SK-N-MC (cell line): ENCODE measurements around the gene CORT.
"Not testable (repeated sequence)": the region's sequence is repeated elsewhere in the genome, so short reads cannot be mapped to it uniquely, and the experiment has no call there.

Source experiments
- DNase-seq: peaks from one replicate; pipeline ENCODE4 v3.0.0-alpha.2; 2011; ENCODE audit warnings: low read depth, low spot score
- H3K27ac ChIP-seq: fragments of 200-600 bp; sonication (generic); 2 replicates; pipeline ENCODE4 v1.5.1; 2016; ENCODE audit warnings: mixed run types
- H3K36me3 ChIP-seq: fragments of 200-600 bp; sonication (generic); 2 replicates; pipeline ENCODE4 v1.6.1; 2017; ENCODE audit warnings: antibody characterized with exemption, low read length, mixed read lengths; ENCODE audit not compliant: insufficient read depth
- H3K4me3 ChIP-seq: fragments of 200-600 bp; sonication (generic); 2 replicates; pipeline ENCODE4 v1.5.1; 2016
- H3K9ac ChIP-seq: fragments of 200-600 bp; sonication (generic); 2 replicates; pipeline ENCODE4 v1.8.0; 2017; ENCODE audit warnings: mixed run types, mixed read lengths; ENCODE audit not compliant: insufficient read length
- H3K9me3 ChIP-seq: fragments of 200-600 bp; sonication (generic); 2 replicates; pipeline ENCODE4 v1.6.1; 2017; ENCODE audit warnings: low read depth, mild to moderate bottlenecking, antibody characterized with exemption, low read length, moderate library complexity, mixed read lengths
- EZH2 ChIP-seq: fragments of 200-600 bp; sonication (generic); IDR thresholded peaks from one replicate; pipeline ENCODE4 v1.6.1; 2017; ENCODE audit warnings: antibody characterized with exemption
- FOXP2 ChIP-seq: optimal IDR thresholded peaks from 2 replicates; pipeline ENCODE3; 2011; ENCODE audit warnings: mild to moderate bottlenecking, moderate library complexity; ENCODE audit not compliant: insufficient read depth; ENCODE audit errors: extremely low read length, control extremely low read depth
- POLR2AphosphoS5 ChIP-seq: IDR thresholded peaks from 2 replicates; pipeline ENCODE4 v1.6.1; 2012; ENCODE audit warnings: mild to moderate bottlenecking, low read depth, low read length, borderline replicate concordance

Gene CORT

DNA sequence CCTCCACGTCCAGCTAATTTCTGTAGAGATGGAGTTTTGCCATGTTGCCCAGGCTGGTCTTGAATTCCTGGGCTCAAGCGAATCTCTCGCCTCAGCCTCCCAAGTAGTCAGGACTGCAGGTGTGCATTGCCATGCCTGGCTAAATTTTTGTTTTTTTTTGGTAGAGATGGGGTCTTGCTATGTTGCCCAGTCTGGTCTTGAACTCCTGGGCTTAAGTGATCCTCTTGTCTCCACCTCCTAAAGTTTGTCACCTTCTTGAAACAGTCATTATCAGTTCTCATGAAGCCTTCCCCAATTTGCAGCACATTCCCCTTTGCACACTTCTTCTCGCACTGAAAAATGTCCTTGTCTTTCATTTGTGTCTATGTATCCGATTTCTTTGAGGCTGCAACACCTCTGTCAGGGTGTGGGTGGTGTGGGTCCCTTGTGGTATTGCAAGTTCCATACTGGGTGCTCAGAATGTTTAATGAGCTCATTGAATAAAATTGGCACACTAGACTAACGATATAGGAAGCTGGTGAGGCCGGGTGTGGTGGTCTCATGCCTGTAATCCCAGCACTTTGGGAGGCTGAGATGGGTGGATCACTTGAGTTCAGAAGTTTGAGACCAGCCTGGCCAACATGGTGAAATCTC, 2.9 kb upstream of the CORT start:
- H3K27ac ChIP-seq = no peak overlapping the region
- no peak overlapping the region for H3K4me3 ChIP-seq
- DNase-seq = no peak
- no peaks in the 10 kb centered on the region for H3K9me3 ChIP-seq
- no peak overlapping the region for H3K9ac ChIP-seq
- TF ChIP-seq EZH2 = no peak
- TF ChIP-seq POLR2AphosphoS5 = no peak
- TF ChIP-seq FOXP2 = no peak
- no peaks in the 10 kb centered on the region for H3K36me3 ChIP-seq

DNA sequence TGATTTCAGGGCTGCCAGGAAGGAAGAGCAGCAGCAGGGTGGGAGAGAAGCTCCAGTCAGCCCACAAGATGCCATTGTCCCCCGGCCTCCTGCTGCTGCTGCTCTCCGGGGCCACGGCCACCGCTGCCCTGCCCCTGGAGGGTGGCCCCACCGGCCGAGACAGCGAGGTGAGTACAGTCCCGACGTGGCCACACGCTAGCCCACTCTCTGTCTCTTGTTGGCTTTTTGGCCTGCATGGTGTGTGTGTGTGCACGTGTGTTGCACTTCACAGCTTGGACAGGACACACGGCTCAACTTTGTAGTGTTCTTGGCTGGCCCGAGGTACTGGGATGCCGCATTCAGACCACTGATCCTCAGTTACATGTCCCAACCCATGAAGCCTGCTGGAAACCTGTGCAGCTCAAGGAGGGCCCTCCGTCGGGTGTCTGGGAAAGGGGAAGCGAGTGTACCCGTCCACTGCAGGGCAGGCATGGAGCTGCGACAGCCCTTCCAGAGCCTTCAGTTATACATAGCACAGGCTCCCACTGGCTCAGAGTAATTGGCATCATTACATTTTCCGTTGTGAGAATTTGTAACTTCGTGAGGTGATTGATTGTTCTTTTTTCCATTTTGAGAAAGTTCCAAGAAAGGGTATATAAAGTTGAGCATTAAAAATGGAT, 454 bp downstream of the CORT start:
- TF ChIP-seq POLR2AphosphoS5 (no peak), EZH2 (no peak), FOXP2 (no peak)
- DNase-seq = no peak
- H3K4me3 ChIP-seq = peak overlapping the region; percentile 79; the same call in 1 of the 2 replicates
- no peaks in the 10 kb centered on the region for H3K36me3 ChIP-seq
- peak overlapping the region; percentile 94 for H3K27ac ChIP-seq
- no peak overlapping the region for H3K9ac ChIP-seq
- no peaks in the 10 kb centered on the region for H3K9me3 ChIP-seq

DNA sequence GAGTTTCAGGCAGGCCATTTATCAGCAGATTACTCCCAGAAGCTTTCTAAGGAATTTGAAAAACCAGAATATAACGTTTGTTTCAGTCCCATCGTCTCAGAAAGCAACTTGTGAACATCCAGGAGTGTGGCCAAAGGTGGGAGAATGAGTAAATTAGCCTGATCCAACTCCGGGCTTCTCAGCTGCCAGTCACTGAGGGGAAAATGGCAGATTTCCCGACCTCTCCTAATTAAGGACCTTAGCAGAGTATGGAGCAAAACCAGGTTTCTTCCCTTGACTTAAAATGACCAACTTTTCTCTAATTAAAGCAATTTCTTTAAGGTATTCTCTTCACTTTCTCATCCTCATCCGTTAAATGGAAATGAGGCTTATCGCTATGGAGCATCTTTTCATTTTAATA, 1.0 kb downstream of the CORT start:
- peak overlapping the region; percentile 94 for H3K27ac ChIP-seq
- peak overlapping the region; percentile 79 for H3K4me3 ChIP-seq
- no peaks in the 10 kb centered on the region for H3K36me3 ChIP-seq
- no peak for DNase-seq
- no peaks in the 10 kb centered on the region for H3K9me3 ChIP-seq
- H3K9ac ChIP-seq = peak overlapping the region; percentile 63
- TF ChIP-seq EZH2 = no peak
- TF ChIP-seq FOXP2 = no peak
- TF ChIP-seq POLR2AphosphoS5 = no peak

DNA sequence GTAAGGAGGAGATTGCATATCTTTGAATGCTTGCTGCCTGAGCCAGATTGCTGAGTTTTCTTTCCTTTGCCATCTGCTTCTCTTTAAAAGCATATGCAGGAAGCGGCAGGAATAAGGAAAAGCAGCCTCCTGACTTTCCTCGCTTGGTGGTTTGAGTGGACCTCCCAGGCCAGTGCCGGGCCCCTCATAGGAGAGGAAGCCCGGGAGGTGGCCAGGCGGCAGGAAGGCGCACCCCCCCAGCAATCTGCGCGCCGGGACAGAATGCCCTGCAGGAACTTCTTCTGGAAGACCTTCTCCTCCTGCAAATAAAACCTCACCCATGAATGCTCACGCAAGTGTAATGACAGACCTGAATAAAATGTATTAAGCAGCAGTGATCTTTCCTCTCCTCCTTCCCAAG, 1.5 kb downstream of the CORT start:
- peak overlapping the region; percentile 79 for H3K4me3 ChIP-seq
- no peak for TF ChIP-seq FOXP2
- TF ChIP-seq POLR2AphosphoS5 = no peak
- no peak for TF ChIP-seq EZH2
- peak; percentile 40 for DNase-seq
- H3K27ac ChIP-seq = peak overlapping the region; percentile 94
- peak overlapping the region; percentile 63 for H3K9ac ChIP-seq
- H3K36me3 ChIP-seq = no peaks in the 10 kb centered on the region
- H3K9me3 ChIP-seq = no peaks in the 10 kb centered on the region

DNA sequence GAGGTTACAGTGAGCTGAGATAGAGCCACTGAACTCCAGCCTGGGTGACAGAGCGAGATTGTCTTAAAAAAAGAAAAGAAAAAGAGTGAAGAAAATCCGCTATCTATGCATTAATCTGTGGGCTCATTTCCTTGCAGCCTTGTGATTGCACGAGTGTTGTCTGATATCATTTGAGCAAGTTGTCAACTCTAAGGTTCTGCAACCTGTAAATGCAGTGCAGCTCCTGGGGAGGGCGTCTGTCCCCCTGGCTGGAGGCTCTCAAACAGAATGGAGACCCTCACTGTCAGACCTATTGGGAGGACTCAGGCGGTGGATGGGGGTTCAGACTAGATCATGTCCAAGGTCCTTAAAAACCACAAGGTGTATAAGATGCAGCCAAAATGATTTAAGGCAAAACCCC, 6.2 kb downstream of the CORT start:
- Histone ChIP-seq H3K4me3 (no peak overlapping the region), H3K36me3 (peaks cover 8% of the 10 kb centered on the region), H3K9me3 (no peaks in the 10 kb centered on the region), H3K9ac (no peak overlapping the region), H3K27ac (no peak overlapping the region)
- no peak for DNase-seq
- no peak for TF ChIP-seq POLR2AphosphoS5
- TF ChIP-seq FOXP2 = no peak
- TF ChIP-seq EZH2 = no peak

DNA sequence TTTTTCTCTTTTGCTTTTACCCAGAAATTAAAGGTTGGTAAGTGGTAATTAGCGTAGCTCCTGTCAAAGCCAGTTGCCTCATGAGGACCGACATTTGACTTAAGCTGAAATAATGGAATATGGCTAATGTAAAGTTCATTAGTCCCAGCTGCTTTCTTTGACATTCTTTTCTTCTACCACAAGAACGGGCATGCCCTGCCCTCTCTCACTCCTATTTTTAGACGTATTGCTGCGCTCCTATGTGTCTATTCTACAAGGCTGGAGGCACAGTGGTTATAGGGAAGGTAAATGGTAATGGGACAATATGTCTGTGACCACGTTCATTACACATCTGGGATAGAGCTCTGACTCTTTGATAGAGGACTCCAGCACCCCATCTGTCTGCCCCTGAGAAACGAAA, 6.8 kb downstream of the CORT start:
- Histone ChIP-seq H3K36me3 (peaks cover 14% of the 10 kb centered on the region), H3K9ac (no peak overlapping the region), H3K9me3 (no peaks in the 10 kb centered on the region), H3K27ac (peak overlapping the region; percentile 64), H3K4me3 (no peak overlapping the region)
- TF ChIP-seq EZH2 = no peak
- no peak for TF ChIP-seq POLR2AphosphoS5
- DNase-seq = no peak

DNA sequence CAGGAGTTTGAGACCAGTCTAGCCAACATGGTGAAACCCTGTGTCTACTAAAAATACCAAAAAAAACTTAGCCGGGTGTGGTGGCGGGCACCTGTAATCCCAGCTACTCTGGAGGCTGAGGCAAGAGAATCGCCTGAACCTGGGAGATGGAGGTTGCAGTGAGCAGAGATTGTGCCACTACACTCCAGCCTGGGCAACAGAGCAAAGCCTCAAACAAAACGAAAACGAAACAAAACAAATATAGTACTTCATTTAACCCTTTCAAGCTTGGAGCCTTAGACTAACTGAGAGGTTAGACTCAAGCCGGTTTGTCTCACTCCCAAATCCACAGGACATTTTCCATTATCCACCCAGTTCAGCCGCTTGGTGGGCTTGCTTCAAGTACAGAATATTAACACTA, 7.6 kb downstream of the CORT start:
- H3K36me3 ChIP-seq = peaks cover 19% of the 10 kb centered on the region
- not testable (repeated sequence) for H3K27ac ChIP-seq, H3K9me3 ChIP-seq, H3K9ac ChIP-seq, H3K4me3 ChIP-seq, DNase-seq

DNA sequence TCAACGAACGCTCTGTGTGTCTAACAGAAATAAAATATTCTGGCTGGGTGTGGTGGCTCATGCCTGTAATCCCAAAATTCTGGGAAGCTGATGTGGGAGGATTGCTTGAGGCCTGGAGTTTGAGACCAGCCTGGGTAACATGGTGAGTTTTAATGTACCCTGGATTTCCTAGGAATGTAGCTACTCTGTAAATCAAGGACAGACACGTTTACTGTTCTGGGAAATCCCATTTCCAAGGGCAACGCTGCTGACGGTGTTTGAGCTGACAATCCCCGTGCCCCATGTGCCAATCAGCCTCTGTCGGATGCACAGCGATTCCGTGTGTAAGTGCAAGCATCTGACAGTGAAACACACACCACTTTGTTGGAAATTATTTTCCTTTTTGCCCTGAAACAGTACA, 8.0 kb downstream of the CORT start:
- TF ChIP-seq POLR2AphosphoS5 (0 out of 2 replicates have a peak, but pooled peaks have one; percentile 10), EZH2 (no peak), FOXP2 (no peak)
- DNase-seq = no peak
- Histone ChIP-seq H3K4me3 (no peak overlapping the region), H3K9me3 (no peaks in the 10 kb centered on the region), H3K9ac (no peak overlapping the region), H3K36me3 (peaks cover 23% of the 10 kb centered on the region), H3K27ac (no peak overlapping the region)

DNA sequence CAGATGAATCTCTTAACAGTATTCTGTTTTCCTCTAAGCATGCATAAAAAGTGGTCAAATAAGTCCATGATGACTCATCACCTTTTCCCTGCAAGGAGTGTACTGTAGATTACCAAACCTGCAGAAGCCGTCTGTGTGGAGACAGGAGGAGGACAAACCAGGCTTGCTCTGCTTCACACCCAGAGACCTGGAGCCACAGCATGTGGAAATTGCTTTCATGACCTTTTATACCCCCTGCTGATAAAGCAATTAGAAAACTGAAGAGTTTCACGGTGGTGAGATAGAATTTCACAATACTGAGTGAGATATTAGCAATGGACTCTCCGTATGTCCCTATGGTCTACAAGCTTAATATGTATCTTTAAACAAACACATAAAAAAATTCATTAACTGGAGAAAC, 9.4 kb downstream of the CORT start:
- no peak for TF ChIP-seq FOXP2
- TF ChIP-seq EZH2 = no peak
- no peak for TF ChIP-seq POLR2AphosphoS5
- H3K4me3 ChIP-seq = no peak overlapping the region
- H3K9me3 ChIP-seq = no peaks in the 10 kb centered on the region
- DNase-seq = no peak
- peaks cover 29% of the 10 kb centered on the region for H3K36me3 ChIP-seq
- H3K9ac ChIP-seq = no peak overlapping the region
- H3K27ac ChIP-seq = peak overlapping the region; percentile 56; the same call in 1 of the 2 replicates
